Peyer's patch (tissue), 4 donors: ENCODE measurements around the gene PI4KA. TPM values are rescaled to one million over a fixed set of nuclear protein-coding genes. Genes with fewer than 3 reads are reported as not detected.
A peak's percentile ranks its signal among the peaks of the same experiment; 100 is the strongest.

Experiments used
- DNase-seq, 3 donors: peaks; one replicate each; pipeline ENCODE4 v3.0.0-alpha.2; 2017 to 2019
- H3K27ac ChIP-seq, 4 donors: fragments of 200-600 bp; sonication (generic); one replicate each; pipeline ENCODE4 v1.5.1; 2016 to 2019
- H3K27me3 ChIP-seq, 2 donors: fragments of 200-600 bp; sonication (generic); one replicate each; pipeline ENCODE4 v1.5.1; 2019
- H3K36me3 ChIP-seq, 3 donors: fragments of 200-600 bp; sonication (generic); one replicate each; pipeline ENCODE4 v1.5.1; 2016 to 2019
- H3K4me1 ChIP-seq, 4 donors: fragments of 200-600 bp; sonication (generic); one replicate each; pipeline ENCODE4 v1.5.1; 2016 to 2019
- H3K4me3 ChIP-seq, 4 donors: fragments of 200-600 bp; sonication (generic); 1 replicate in 3 of 4; 2 replicates in 1 of 4; pipeline ENCODE4 v1.5.1; 2016 to 2019; ENCODE audit warnings: mild to moderate bottlenecking in 1 of 4
- H3K9me3 ChIP-seq, 4 donors: fragments of 200-600 bp; sonication (generic); one replicate each; pipeline ENCODE4 v1.5.1; 2016 to 2019; ENCODE audit warnings: mild to moderate bottlenecking in 1 of 4
- CTCF ChIP-seq, 6 experiments: fragments of 450-650 bp in 4 of 6; fragments of 200-600 bp in 2 of 6; sonication (generic) in 1 of 6; IDR thresholded peaks; one replicate each; pipeline ENCODE4 v1.5.1; 2017 to 2019; ENCODE audit warnings: antibody characterized with exemption in 6 of 6, mild to moderate bottlenecking in 3 of 6, moderate library complexity in 1 of 6
- POLR2A ChIP-seq, 2 donors: fragments of 450-650 bp; IDR thresholded peaks; one replicate each; pipeline ENCODE4 v1.5.1; 2017; ENCODE audit warnings: antibody characterized with exemption in 2 of 2, mild to moderate bottlenecking in 2 of 2, moderate library complexity in 2 of 2
- total RNA-seq, 4 donors: library from RNA; depleted of rRNA; stranded (reverse); fragments of >200 nt; gene quantifications; one replicate each; pipeline ENCODE4 v1.1.0, GENCODE V29; 2016

Gene PI4KA
- total RNA-seq, 4 donors from 2014 or later = 99.7 to 184 (median 161) TPM

GRCh38 chr22:20816559-20816958 is 42.1 kb downstream of the PI4KA start:
- peaks cover 0 to 92% (median 0%) of the 10 kb centered on the region in 3 donors for H3K36me3 ChIP-seq
- H3K9me3 ChIP-seq = no peaks in the 10 kb centered on the region
- no peaks in the 10 kb centered on the region for H3K27me3 ChIP-seq
- H3K4me3 ChIP-seq = no peak overlapping the region
- no peak overlapping the region for H3K27ac ChIP-seq
- no peaks in the 10 kb centered on the region for H3K4me1 ChIP-seq
- peak in 1 of 3 donors; percentile 38 for DNase-seq
- TF ChIP-seq CTCF (IDR thresholded peaks at IDR 0.05) = no peak
- TF ChIP-seq POLR2A (IDR thresholded peaks at IDR 0.05) = no peak

GRCh38 chr22:20815477-20816050 is 43.0 kb downstream of the PI4KA start:
- H3K4me1 ChIP-seq = no peaks in the 10 kb centered on the region
- H3K9me3 ChIP-seq = no peaks in the 10 kb centered on the region
- DNase-seq = peak in 1 of 3 donors; percentile 14
- no peaks in the 10 kb centered on the region for H3K27me3 ChIP-seq
- H3K27ac ChIP-seq = no peak overlapping the region
- peaks cover 0 to 91% (median 0%) of the 10 kb centered on the region in 3 donors for H3K36me3 ChIP-seq
- no peak overlapping the region for H3K4me3 ChIP-seq
- TF ChIP-seq CTCF (IDR thresholded peaks at IDR 0.05) (no peak), POLR2A (IDR thresholded peaks at IDR 0.05) (no peak)

- no peak for DNase-seq
- Histone ChIP-seq H3K36me3 (peaks cover 0 to 91% (median 0%) of the 10 kb centered on the region in 3 donors), H3K27me3 (no peaks in the 10 kb centered on the region), H3K9me3 (no peaks in the 10 kb centered on the region), H3K4me1 (no peaks in the 10 kb centered on the region), H3K27ac (no peak overlapping the region), H3K4me3 (no peak overlapping the region)
- no peak for TF ChIP-seq POLR2A (IDR thresholded peaks at IDR 0.05)
- no peak for TF ChIP-seq CTCF (IDR thresholded peaks at IDR 0.05)
These were observed 44.3 kb downstream of the PI4KA start for GRCh38 chr22:20814221-20814808.

GRCh38 chr22:20813056-20813455 is 45.6 kb downstream of the PI4KA start:
- H3K27ac ChIP-seq = no peak overlapping the region
- no peak overlapping the region for H3K4me3 ChIP-seq
- H3K27me3 ChIP-seq = no peaks in the 10 kb centered on the region
- H3K9me3 ChIP-seq = no peaks in the 10 kb centered on the region
- peaks cover 0 to 91% (median 0%) of the 10 kb centered on the region in 3 donors for H3K36me3 ChIP-seq
- H3K4me1 ChIP-seq = no peaks in the 10 kb centered on the region
- peak in 1 of 3 donors; percentile 27 for DNase-seq
- TF ChIP-seq CTCF (IDR thresholded peaks at IDR 0.05) (no peak), POLR2A (IDR thresholded peaks at IDR 0.05) (no peak)

GRCh38 chr22:20811971-20812660 is 46.5 kb downstream of the PI4KA start:
- H3K27ac ChIP-seq = no peak overlapping the region
- H3K4me1 ChIP-seq = no peaks in the 10 kb centered on the region
- TF ChIP-seq CTCF (IDR thresholded peaks at IDR 0.05) (no peak), POLR2A (IDR thresholded peaks at IDR 0.05) (no peak)
- DNase-seq = no peak
- no peaks in the 10 kb centered on the region for H3K9me3 ChIP-seq
- no peaks in the 10 kb centered on the region for H3K27me3 ChIP-seq
- no peak overlapping the region for H3K4me3 ChIP-seq
- peaks cover 0 to 92% (median 0%) of the 10 kb centered on the region in 3 donors for H3K36me3 ChIP-seq
